Hypothalamus (tissue), 51 donors: Measurements from ENCODE around the gene CIB4.

Experiments
- DNase-seq, 51 donors: peaks; one replicate each; lab custom pipeline; 2025; lab: John Stamatoyannopoulos, UW

The CIB4 gene

GRCh38 chr2:26645762-26646161 is 4.6 kb upstream of the CIB4 start:
- no peak for DNase-seq

GRCh38 chr2:26644188-26644835 is 3.1 kb upstream of the CIB4 start:
- DNase-seq = no peak

- no peak for DNase-seq
These were observed 1.3 kb upstream of the CIB4 start for GRCh38 chr2:26642429-26642828.

- DNase-seq = no peak
These were observed 828 bp downstream of the CIB4 start for GRCh38 chr2:26640331-26640745.

GRCh38 chr2:26639685-26640243 is 1.4 kb downstream of the CIB4 start:
- DNase-seq = no peak

- DNase-seq = no peak
These were observed 3.3 kb downstream of the CIB4 start for GRCh38 chr2:26637811-26638310.

- DNase-seq = no peak
These were observed 4.2 kb downstream of the CIB4 start for GRCh38 chr2:26636935-26637334.

- no peak for DNase-seq
These were observed 5.8 kb downstream of the CIB4 start for GRCh38 chr2:26635401-26635800.

- DNase-seq = no peak
These were observed 6.4 kb downstream of the CIB4 start for GRCh38 chr2:26634636-26635230.

- DNase-seq = no peak
These were observed 7.1 kb downstream of the CIB4 start for GRCh38 chr2:26633993-26634595.

GRCh38 chr2:26633351-26633945 is 7.7 kb downstream of the CIB4 start:
- DNase-seq = no peak

- no peak for DNase-seq
These were observed 8.5 kb downstream of the CIB4 start for GRCh38 chr2:26632624-26633185.

GRCh38 chr2:26631401-26632170 is 9.6 kb downstream of the CIB4 start:
- DNase-seq = no peak

- no peak for DNase-seq
These were observed 10.4 kb downstream of the CIB4 start for GRCh38 chr2:26630669-26631360.

- DNase-seq = no peak
These were observed 10.9 kb downstream of the CIB4 start for GRCh38 chr2:26630235-26630634.

GRCh38 chr2:26629751-26630150 is 11.4 kb downstream of the CIB4 start:
- DNase-seq = no peak

GRCh38 chr2:26629346-26629630 is 11.9 kb downstream of the CIB4 start:
- no peak for DNase-seq

- no peak for DNase-seq
These were observed 12.4 kb downstream of the CIB4 start for GRCh38 chr2:26628561-26629345.
